DOHH2 (cell line): ENCODE results near the gene MKRN2.

Source experiments
- CTCF ChIP-seq: fragments of 200-600 bp; sonication (generic); IDR thresholded peaks from one replicate; pipeline ENCODE4 v1.5.1; 2014; ENCODE audit warnings: antibody characterized with exemption, mild to moderate bottlenecking, low read depth, low read length; ENCODE audit not compliant: poor library complexity, severe bottlenecking
- EZH2phosphoT487 ChIP-seq: fragments of 200-600 bp; sonication (generic); IDR thresholded peaks from 2 replicates; pipeline ENCODE4 v1.6.1; 2017; ENCODE audit warnings: borderline replicate concordance, mild to moderate bottlenecking, antibody characterized with exemption, low read length, moderate library complexity, mixed read lengths

- TF ChIP-seq CTCF = no peak
- TF ChIP-seq EZH2phosphoT487 = no peak
These were observed 44.3 kb upstream of the MKRN2 start for GRCh38 chr3:12512534-12513118.
